HEK293 (cell line): ENCODE results near the gene PAQR8.
A peak's percentile ranks its signal among the peaks of the same experiment; 100 is the strongest.

Experiments
- REPIN1 ChIP-seq: fragments of 450-650 bp; formaldehyde crosslinking; IDR thresholded peaks from 2 replicates; pipeline ENCODE4 v1.5.1; 2017; ENCODE audit warnings: missing biosample characterization, missing genetic modification characterization, low read depth
- SETDB1 ChIP-seq: IDR thresholded peaks from one replicate; pipeline ENCODE4 v1.6.1; 2017; ENCODE audit warnings: mild to moderate bottlenecking, low read length, moderate library complexity, mixed read lengths; ENCODE audit not compliant: insufficient read length
- SP3 ChIP-seq: fragments of 450-650 bp; formaldehyde crosslinking; IDR thresholded peaks from 2 replicates; pipeline ENCODE4 v1.5.1; 2016; ENCODE audit warnings: missing biosample characterization, missing genetic modification characterization
- ZFHX2 ChIP-seq: fragments of 450-650 bp; formaldehyde crosslinking; conservative IDR thresholded peaks from 2 replicates; pipeline ENCODE4 v1.5.1; 2016; ENCODE audit warnings: missing biosample characterization, missing genetic modification characterization
- ZNF138 ChIP-seq: fragments of 450-650 bp; formaldehyde crosslinking; IDR thresholded peaks from 2 replicates; pipeline ENCODE4 v1.5.1; 2016; ENCODE audit warnings: missing biosample characterization, missing genetic modification characterization, borderline replicate concordance
- ZNF157 ChIP-seq: fragments of 450-650 bp; formaldehyde crosslinking; IDR thresholded peaks from 2 replicates; pipeline ENCODE4 v1.5.1; 2016; ENCODE audit warnings: missing biosample characterization, missing genetic modification characterization
- ZNF2 ChIP-seq: fragments of 450-650 bp; formaldehyde crosslinking; IDR thresholded peaks from 2 replicates; pipeline ENCODE4 v1.5.1; 2016; ENCODE audit warnings: missing biosample characterization, missing genetic modification characterization
- ZNF202 ChIP-seq: fragments of 450-650 bp; formaldehyde crosslinking; IDR thresholded peaks from 2 replicates; pipeline ENCODE4 v1.5.1; 2016; ENCODE audit warnings: missing biosample characterization, missing genetic modification characterization, borderline replicate concordance
- ZNF221 ChIP-seq: fragments of 450-650 bp; formaldehyde crosslinking; IDR thresholded peaks from 2 replicates; pipeline ENCODE4 v1.5.1; 2017; ENCODE audit warnings: missing biosample characterization, missing genetic modification characterization, borderline replicate concordance
- ZNF292 ChIP-seq: fragments of 450-650 bp; formaldehyde crosslinking; IDR thresholded peaks from 2 replicates; pipeline ENCODE4 v1.5.1; 2016; ENCODE audit warnings: low read depth, missing biosample characterization, missing genetic modification characterization, borderline replicate concordance
- ZNF521 ChIP-seq: fragments of 450-650 bp; formaldehyde crosslinking; IDR thresholded peaks from 2 replicates; pipeline ENCODE4 v1.5.1; 2017; ENCODE audit warnings: missing biosample characterization, mild to moderate bottlenecking, missing genetic modification characterization
- ZNF560 ChIP-seq: fragments of 450-650 bp; formaldehyde crosslinking; IDR thresholded peaks from 2 replicates; pipeline ENCODE4 v1.5.1; 2017; ENCODE audit warnings: missing biosample characterization, missing genetic modification characterization, borderline replicate concordance
- ZNF677 ChIP-seq: fragments of 450-650 bp; IDR thresholded peaks from 2 replicates; pipeline ENCODE4 v1.5.0; 2018; ENCODE audit warnings: missing biosample characterization, mild to moderate bottlenecking, missing genetic modification characterization, moderate library complexity
- ZSCAN30 ChIP-seq: fragments of 450-650 bp; IDR thresholded peaks from 2 replicates; pipeline ENCODE4 v1.5.1; 2018; ENCODE audit warnings: missing biosample characterization, mild to moderate bottlenecking, missing genetic modification characterization, moderate library complexity
- TF ChIP-seq, protein P1 (sequence below): fragments of 450-650 bp; formaldehyde crosslinking; IDR thresholded peaks from 2 replicates; pipeline ENCODE4 v1.5.1; 2016; ENCODE audit warnings: missing biosample characterization, missing genetic modification characterization, borderline replicate concordance
- TF ChIP-seq, protein P2 (sequence below): fragments of 450-650 bp; formaldehyde crosslinking; IDR thresholded peaks from 2 replicates; pipeline ENCODE4 v1.5.1; 2016; ENCODE audit warnings: missing biosample characterization, missing genetic modification characterization
- TF ChIP-seq, protein P3 (sequence below): fragments of 450-650 bp; formaldehyde crosslinking; IDR thresholded peaks from 2 replicates; pipeline ENCODE4 v1.5.1; 2016; ENCODE audit warnings: missing biosample characterization, missing genetic modification characterization
- TF ChIP-seq, protein P4 (sequence below): fragments of 450-650 bp; formaldehyde crosslinking; IDR thresholded peaks from 2 replicates; pipeline ENCODE4 v1.5.1; 2017; ENCODE audit warnings: missing biosample characterization, missing genetic modification characterization

The PAQR8 gene

DNA sequence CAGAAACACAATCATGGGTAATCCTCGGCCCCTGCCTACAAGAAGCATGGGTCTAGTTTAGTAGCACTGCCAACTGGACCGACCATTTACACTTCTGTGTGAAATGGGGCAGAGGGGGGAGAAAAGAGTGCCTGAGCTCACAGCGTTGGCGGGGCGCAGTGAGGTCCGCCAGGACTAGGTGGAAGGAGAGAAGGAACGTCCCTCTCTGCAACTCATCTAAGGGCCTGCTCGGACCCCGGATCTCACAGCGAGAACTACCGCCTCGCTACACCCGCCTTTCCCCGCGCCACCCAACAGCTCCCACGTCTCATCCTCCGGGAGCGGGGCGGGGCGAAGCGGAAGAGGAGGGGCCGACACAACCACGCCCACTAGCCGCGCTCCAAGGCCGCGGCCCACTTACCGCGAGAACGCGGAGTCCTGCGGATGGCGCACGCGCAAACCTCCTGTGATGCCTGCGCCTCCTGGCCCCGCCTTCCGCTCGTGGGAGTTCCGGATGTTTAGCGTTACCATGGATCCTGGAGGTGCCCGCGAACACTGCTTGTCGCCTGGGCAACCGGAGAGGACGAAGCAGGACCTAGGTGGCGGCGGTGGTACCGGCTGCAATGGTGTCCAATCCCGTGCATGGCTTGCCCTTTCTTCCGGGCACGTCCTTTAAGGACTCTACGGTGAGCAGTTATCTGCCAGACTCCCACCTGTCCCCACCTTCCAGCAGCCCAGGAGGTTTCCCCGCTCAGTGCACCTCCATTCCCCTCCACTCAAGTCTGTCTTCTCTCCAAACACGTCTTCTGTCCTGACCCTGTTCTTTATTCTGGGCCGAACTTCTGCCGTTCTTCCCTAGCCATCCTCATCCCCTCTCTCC lies 58.1 kb downstream of the PAQR8 start, which contains the start of gene EFHC1 (continued):
- TF ChIP-seq, protein P1, sequence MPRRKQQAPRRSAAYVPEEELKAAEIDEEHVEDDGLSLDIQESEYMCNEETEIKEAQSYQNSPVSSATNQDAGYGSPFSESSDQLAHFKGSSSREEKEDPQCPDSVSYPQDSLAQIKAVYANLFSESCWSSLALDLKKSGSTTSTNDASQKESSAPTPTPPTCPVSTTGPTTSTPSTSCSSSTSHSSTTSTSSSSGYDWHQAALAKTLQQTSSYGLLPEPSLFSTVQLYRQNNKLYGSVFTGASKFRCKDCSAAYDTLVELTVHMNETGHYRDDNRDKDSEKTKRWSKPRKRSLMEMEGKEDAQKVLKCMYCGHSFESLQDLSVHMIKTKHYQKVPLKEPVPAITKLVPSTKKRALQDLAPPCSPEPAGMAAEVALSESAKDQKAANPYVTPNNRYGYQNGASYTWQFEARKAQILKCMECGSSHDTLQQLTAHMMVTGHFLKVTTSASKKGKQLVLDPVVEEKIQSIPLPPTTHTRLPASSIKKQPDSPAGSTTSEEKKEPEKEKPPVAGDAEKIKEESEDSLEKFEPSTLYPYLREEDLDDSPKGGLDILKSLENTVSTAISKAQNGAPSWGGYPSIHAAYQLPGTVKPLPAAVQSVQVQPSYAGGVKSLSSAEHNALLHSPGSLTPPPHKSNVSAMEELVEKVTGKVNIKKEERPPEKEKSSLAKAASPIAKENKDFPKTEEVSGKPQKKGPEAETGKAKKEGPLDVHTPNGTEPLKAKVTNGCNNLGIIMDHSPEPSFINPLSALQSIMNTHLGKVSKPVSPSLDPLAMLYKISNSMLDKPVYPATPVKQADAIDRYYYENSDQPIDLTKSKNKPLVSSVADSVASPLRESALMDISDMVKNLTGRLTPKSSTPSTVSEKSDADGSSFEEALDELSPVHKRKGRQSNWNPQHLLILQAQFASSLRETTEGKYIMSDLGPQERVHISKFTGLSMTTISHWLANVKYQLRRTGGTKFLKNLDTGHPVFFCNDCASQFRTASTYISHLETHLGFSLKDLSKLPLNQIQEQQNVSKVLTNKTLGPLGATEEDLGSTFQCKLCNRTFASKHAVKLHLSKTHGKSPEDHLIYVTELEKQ (tag by site-specific recombination): no peak; the same call in 1 of the 2 replicates
- TF ChIP-seq ZNF202 (no peak), ZNF221 (no peak), ZNF560 (no peak), SETDB1 (no peak), ZFHX2 (tag by site-specific recombination) (peak; percentile 91), ZNF138 (tag by site-specific recombination) (no peak), REPIN1 (tag by site-specific recombination) (peak; percentile 22; the same call in 1 of the 2 replicates), SP3 (tag by site-specific recombination) (peak; percentile 98), ZNF157 (tag by site-specific recombination) (no peak), ZNF292 (no peak), ZSCAN30 (tag by site-specific recombination) (peak; percentile 61; the same call in 1 of the 2 replicates), ZNF2 (tag by site-specific recombination) (peak; percentile 6; the same call in 1 of the 2 replicates), ZNF521 (no peak), ZNF677 (tag by site-specific recombination) (peak; percentile 52; the same call in 1 of the 2 replicates)
- TF ChIP-seq, protein P2, sequence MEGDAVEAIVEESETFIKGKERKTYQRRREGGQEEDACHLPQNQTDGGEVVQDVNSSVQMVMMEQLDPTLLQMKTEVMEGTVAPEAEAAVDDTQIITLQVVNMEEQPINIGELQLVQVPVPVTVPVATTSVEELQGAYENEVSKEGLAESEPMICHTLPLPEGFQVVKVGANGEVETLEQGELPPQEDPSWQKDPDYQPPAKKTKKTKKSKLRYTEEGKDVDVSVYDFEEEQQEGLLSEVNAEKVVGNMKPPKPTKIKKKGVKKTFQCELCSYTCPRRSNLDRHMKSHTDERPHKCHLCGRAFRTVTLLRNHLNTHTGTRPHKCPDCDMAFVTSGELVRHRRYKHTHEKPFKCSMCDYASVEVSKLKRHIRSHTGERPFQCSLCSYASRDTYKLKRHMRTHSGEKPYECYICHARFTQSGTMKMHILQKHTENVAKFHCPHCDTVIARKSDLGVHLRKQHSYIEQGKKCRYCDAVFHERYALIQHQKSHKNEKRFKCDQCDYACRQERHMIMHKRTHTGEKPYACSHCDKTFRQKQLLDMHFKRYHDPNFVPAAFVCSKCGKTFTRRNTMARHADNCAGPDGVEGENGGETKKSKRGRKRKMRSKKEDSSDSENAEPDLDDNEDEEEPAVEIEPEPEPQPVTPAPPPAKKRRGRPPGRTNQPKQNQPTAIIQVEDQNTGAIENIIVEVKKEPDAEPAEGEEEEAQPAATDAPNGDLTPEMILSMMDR (tag by site-specific recombination): peak; percentile 31; the same call in 1 of the 2 replicates
- TF ChIP-seq, protein P3, sequence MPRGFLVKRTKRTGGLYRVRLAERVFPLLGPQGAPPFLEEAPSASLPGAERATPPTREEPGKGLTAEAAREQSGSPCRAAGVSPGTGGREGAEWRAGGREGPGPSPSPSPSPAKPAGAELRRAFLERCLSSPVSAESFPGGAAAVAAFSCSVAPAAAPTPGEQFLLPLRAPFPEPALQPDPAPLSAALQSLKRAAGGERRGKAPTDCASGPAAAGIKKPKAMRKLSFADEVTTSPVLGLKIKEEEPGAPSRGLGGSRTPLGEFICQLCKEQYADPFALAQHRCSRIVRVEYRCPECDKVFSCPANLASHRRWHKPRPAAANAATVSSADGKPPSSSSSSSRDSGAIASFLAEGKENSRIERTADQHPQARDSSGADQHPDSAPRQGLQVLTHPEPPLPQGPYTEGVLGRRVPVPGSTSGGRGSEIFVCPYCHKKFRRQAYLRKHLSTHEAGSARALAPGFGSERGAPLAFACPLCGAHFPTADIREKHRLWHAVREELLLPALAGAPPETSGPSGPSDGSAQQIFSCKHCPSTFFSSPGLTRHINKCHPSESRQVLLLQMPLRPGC (tag by site-specific recombination): no peak
- TF ChIP-seq, protein P4, sequence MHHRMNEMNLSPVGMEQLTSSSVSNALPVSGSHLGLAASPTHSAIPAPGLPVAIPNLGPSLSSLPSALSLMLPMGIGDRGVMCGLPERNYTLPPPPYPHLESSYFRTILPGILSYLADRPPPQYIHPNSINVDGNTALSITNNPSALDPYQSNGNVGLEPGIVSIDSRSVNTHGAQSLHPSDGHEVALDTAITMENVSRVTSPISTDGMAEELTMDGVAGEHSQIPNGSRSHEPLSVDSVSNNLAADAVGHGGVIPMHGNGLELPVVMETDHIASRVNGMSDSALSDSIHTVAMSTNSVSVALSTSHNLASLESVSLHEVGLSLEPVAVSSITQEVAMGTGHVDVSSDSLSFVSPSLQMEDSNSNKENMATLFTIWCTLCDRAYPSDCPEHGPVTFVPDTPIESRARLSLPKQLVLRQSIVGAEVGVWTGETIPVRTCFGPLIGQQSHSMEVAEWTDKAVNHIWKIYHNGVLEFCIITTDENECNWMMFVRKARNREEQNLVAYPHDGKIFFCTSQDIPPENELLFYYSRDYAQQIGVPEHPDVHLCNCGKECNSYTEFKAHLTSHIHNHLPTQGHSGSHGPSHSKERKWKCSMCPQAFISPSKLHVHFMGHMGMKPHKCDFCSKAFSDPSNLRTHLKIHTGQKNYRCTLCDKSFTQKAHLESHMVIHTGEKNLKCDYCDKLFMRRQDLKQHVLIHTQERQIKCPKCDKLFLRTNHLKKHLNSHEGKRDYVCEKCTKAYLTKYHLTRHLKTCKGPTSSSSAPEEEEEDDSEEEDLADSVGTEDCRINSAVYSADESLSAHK (tag by site-specific recombination): no peak
